Putamen (tissue), 1 donor: ENCODE data around the gene ADGRB2.

ENCODE experiments used
- DNase-seq: peaks from one replicate; pipeline ENCODE4 v3.0.0-alpha.2; 2016; ENCODE audit warnings: low spot score

The ADGRB2 gene

DNA sequence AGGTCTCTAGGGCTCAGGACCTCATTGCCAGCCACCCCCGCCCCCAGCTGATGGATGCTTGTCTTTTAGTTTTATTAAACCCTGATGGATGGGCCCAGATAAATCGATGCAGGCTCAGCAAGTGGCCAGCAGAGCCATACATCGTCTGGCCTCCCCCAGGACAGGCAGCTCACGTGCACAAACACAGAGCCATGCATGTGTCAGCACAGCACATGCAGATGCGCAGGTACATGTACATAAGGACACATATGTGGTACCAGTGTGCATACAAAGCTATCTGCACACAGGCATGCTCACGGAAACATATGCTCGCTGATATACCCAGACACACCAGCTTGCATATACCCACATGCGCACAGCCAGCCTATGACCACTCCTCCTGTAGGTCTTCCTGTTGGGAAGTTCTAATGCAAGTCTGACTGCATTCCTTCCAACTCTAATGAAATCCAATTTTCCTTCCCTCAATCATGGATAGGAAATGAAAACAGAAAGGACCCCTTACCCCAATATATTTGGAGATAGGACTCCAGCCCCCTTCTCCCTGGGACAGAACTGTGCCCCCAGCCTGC lies 61.2 kb downstream of the ADGRB2 start:
- no peak for DNase-seq

DNA sequence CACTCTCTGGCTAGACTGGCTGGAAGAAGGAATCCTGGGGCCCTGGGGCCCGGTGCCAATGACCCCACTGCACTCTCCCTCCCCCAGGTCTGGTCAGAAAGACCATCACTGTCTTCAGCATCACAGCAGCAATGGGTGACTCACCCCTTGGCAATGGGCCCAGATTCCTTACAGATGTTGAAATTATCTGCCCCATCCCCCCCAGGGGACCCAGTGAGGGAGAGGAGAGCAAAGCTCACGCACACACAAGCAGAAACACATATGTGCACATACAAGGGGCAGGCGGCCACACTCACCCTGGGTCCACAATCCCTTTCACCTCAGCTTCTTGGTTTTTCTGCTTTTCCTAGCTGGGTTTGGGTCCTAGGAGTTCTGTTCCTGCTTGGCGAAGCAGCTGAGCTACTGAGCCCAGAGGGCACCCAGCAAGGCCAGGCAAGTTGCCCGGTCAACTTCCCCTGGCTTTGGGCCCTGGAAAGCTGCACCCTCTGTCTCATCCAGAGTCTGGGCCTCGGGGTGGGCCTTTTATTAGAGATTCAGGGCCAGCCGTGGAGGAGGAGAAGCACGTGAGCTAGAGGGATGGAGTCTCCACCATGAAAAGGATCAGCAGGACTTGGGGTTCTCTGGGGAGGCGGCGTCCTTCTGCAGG lies 62.9 kb downstream of the ADGRB2 start:
- DNase-seq, result peak; percentile 94

DNA sequence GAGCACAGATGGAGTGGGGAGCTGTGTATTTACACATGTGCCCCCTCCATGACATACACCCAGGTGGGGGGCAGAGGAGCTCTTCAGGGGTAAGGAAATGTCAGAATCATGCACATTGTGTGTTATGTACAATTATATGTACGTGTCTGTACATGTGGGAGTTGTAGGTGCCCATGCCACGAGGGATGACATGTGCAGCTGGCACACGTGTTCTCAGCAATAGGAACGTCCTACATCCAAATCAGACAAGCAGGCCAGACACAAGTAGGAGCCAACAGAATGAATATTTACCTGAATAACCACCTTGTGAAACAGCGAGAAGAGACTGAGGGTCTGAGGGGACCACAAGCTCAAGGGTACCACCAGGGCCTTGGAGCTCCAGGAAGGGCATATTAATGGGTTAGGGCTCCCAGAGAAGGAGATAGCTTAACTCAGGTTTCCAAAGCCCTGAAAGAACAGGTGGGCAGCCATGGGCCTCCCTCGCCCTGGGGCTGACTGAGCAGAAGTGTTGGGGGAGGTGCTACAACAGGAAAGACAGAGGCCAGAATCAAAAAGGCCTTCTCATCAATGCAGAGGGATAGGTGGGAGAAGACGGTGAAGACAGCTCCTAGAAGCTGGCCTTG lies 63.6 kb downstream of the ADGRB2 start:
- DNase-seq, result no peak

DNA sequence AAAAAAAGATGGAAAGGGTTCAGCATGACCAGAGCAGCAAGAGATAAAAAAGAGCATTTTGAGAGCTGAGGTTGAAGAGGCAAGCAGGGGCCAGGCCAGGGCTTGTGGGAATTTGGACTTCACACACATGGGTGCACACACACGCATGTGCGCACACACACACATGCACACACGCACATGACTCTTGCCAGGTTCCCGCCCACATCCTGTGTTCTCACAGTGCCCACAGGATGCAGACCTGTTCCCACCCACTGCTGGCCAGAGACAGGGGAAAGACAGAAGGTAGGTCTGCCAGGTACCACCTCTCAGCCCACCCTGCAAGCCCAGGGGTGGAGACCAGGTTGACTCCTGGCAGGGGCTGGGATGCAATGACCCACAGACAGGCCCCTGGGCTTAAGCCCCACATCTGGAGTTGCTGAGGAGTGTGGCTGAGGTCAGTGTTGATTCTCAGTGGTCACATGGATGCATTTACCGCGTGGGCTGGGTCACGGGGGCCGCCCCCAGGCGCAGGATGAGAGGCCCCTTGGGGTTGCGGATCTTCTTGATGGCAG lies 64.7 kb downstream of the ADGRB2 start:
- no peak for DNase-seq

DNA sequence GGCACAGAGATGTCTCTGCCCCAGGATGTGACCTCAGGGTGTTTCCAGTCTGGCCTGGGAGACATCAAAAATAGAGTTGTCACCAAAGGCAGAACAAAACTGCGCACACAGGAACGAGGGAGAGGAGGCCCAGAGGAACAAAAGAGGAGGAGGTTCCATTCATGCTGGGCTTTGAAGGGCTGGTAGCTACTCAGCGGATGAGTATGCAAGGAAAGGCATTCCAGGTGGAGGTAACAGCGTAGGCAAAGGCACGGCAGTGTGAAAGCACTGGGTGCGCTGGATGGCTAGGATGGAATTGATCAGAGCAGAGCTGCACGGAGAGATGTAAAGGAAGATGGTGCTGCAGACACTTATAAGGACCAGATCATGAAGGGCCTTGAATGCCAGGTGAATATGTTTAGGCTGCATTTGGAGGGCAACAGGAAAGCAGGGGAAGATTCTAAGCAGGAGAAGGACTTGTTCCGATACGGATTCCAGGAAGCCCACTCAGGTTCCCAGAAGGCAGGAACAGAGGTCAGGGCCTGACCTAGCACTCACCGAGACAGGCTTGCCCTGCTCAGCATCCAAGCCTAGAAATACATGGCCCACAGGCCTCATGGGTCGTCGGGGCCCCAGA lies 66.7 kb downstream of the ADGRB2 start:
- DNase-seq, result no peak

DNA sequence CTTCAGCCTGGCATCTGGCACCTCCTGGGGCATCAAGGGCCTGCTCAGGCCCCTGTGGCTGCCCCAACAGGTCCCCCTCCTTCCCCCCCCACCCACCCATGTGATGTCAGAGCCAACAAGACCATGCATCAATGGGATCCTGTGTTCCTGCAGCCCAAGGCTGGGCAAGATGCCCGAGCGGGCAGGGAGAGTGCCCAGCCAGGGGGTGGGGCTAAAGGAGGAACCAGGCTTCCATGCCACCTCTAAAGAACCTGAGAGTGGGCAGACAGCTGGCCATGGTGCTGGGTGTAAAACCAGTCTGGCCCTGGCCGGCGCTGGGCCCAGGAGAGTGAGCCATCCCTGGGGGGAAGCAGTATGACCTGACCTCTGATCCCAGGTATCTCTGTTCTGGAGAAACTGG lies 67.9 kb downstream of the ADGRB2 start:
- peak; percentile 96 for DNase-seq

DNA sequence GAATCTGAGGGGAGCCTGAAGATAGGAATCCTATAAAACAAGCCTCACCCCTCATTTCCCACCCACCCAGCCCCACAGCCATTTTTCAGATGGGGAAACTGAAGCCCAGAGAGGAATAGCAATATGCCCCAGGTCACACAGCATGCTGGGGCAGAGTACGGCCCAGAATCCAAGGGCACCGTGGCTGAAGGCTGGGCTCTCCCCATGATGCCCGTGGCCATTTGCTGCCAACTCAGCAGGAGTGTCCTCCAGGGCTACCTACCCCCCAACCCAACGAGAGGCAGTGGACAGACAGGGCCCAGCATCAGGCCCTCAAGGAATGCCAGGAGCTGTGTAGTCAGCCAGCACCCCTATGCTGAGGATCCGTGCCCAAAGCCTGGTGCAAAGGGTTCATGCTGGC lies 68.8 kb downstream of the ADGRB2 start:
- DNase-seq, result no peak

DNA sequence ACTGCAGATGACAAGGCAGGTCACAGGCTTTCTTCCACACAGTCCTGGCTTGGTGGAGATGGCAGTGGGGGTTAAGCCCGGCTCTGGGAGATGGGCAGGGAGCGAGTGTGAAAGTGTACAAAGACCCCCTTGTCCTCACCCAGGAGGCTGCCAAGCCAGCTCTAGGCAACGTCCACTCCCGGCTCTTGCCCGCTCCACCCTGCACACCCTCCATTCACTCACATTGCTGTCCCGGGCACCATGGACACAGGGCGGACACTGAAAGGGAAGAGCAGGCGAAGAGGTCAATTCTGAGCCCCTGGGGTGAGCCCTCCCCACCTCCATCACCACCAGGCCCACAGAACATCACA lies 69.2 kb downstream of the ADGRB2 start:
- DNase-seq, result peak; percentile 94

DNA sequence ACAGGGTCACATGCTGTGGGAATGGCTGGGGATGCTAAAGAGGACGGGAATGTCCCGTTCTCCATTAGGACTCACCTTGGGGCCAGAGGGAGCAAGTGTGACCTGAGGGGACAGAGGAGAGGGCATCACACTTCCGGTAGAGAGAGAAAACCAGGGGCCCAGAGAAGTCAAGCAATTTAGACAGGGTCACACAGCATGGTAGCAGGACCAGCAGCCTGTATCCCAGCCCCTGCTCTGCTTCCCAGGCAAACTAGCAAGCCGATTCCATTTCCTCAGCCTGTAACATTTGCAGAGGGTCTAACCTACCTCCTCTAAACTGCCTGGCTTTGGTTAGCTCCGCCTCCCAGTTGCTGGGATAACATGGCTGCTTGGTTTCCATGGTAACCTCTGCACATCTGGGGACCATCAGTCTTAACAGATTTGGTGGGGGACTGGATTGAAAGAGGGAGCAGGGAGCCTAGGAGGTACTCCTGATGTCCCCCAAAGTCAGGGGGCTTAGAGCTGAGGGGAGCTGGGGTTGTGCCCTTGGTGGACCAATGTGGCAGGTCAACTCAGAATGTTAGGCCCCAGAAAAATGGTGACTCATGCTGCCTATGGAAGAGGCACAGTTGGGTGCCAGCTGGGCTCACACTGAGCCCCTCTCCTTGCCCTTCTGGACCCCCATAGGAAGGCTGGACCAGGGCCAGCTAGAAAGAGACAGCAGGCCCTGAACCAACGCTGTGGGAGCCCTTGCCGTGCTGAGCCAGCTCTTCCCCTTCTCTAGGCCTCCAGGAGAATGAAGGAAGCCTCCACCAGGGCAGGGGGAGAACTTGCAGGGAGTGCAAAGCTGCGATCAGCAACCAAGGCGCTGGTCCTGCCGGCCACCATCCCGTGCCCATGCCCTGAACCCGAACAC lies 69.8 kb downstream of the ADGRB2 start:
- DNase-seq, result no peak

DNA sequence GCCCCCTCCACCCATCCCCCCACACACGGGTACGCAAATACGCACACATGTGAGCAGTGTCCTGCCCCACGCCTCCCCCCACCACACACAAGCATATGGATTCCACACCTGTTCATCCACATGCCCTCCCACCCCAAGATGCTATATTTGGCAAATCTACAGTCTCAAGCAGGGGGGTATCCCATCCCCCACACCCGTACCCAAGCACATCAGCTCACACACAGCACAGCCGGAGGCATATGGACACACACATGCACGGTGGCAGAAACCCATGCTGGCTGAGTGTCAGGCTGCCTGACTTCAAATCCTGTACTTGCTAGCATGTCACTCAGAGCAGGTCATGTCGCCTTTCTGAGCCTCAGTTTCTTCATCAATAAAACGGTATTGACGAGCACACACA lies 70.9 kb downstream of the ADGRB2 start:
- no peak for DNase-seq

DNA sequence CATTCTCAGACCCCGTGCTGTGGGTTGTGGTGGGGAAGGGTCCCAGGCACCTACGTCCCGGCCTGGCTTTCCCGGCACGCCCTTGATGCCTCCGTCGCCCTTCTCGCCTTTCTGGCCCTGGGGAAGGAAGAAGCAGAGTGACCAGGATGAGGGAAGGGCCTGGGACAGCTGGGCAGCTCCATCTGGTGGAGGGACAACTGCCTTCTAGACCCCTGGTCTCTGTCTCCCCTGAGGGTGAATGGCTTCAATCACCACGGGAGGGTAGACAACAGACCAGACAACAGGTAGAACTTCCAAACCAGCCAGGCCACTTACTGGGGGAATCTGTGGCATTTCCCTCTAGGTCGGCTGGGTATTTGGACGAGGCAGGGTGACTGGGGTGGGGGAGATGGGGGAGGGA lies 72.2 kb downstream of the ADGRB2 start:
- DNase-seq, result no peak

DNA sequence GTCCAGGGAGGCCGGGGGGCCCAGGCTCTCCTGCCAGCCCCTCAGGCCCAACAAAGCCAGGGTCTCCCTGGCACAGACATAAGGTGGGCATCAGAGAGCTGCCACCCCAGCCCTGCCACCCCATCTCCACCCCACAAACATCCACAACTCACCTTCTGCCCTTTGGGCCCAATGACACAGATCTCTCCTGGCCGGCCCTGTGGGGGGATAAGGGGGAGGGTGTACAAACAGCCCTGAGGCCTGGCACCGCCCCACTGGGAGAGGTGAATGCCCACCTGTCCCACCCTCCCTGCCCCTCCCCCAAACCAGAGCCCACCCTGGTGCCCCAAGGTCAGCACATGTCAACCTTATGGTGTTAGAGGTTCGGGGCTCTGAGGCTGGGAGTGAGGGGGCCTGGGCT lies 72.7 kb downstream of the ADGRB2 start:
- DNase-seq, result no peak

DNA sequence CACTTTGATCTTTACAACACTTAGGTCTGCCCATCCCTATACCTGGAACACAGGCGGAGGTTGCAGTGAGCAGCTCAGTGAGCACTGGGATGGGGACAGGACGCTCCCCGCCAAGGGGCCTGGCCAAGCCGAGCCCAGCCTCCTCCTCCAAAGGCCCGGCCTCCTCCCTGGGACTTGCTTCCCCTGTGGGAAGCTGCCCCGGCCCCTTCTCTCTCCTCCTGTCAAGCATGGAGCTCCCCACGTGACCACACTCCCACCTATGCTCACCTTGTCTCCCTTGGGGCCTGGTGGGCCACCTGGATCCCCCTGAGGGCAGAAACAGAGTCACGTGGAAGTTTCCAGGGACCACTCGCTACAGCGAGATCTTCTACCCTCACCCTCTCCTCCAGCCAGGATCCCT lies 73.2 kb downstream of the ADGRB2 start:
- no peak for DNase-seq

DNA sequence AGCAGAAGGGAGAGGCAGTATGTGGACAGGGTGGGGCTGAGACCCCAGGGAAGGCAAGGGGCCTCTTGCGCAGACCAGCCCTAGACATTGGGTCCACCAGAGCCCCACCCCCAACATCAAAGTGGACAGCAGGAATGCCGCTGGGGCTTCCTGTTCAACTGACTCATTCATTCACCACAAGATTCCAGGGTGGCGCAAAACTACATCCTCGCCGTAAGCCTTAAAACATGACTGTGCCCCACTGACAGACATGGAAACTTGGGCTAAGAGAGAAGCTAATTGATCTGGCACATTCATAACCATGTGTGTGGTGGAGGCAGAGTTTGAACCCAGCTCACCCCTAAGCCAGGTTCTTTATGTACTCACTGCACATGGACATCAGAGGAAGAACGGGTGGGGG lies 74.3 kb downstream of the ADGRB2 start:
- DNase-seq, result no peak

DNA sequence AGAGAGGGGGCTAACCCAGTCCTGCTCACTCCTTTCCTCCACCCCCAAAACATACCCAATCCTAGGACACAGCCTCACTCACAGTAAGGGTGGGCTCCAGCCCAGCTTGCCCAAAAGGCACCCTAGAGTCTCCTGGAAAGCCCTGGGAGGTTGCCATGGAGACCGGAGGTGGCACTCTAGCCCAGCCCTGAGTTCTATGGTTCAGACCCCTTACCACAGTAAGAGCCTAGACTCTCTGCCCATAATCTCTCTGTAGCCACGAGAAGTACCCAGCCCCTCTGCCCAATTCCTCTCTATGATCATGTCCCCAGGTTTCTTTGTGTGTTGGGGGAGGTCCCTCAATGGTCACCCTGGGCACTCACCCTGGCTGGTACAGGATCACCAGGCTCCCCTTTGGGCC lies 74.8 kb downstream of the ADGRB2 start:
- DNase-seq, result no peak

DNA sequence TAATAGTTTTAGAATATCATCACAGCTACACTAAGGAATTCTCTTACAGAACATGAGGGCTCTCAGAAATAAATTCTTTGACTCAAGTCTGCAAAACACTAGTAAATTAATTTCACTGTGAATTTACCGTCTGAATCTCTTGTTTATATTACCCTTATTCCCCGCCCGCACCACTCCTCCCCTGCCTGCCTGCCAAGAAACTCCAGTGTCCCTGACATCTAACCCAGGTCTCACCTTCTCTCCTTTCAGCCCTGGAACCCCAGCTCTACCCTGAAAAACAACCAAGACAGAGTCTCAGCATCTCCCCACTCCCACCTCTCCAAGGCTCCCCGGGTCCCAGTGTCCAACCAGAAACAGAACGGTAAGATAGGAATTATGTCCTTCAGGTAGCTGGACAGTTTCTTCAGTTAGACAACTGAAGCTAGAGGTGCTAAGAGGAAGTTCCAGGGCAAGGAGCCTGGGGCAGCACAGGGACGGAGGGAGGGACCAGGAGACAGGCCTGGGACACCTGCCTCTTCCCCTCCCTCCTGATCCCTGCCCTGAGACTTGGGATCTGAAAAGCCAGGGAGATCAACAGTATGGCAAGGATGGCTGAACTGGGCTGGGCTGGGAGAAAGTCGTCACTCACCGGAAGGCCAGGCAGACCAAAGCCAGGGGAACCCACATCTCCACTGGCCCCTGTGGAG lies 75.8 kb downstream of the ADGRB2 start:
- no peak for DNase-seq

DNA sequence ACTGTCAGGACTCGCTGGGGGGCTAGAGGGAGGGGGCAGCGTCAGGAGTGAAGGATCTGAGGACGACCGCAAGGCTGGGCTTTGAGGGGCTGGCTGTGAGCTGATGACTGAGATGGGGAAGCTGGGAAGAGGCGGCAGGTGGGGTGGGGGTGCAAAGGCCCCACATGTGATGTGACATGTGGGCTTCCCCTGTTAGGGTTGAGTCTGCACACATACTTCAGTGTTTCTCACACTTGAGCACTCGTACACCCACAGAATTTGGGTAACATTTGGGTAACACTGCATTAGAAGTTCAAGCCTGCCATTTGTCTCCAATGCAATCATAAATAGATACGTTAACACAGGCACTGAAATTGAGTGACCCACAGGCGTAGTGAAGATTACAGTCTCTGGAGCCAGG lies 76.5 kb downstream of the ADGRB2 start:
- no peak for DNase-seq

DNA sequence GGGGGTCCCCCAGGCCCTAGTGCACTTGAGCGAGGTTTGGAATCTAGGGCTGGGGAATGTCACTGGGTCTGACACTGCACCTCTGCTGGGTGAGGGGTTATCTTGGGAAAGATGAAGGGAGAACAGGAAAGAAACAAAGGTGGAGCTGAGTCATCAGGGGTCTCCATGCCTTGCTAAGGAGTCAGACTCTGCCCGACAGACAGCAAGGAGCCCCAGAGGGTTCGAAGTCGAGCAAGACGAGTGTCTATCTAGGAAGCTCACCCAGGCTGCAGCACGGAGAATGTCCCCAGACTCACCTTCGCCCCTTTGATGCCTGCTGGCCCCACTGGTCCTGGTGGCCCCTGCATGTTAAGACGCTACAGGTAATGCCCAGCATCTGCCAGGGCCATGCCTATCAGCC lies 78.3 kb downstream of the ADGRB2 start:
- DNase-seq, result no peak

DNA sequence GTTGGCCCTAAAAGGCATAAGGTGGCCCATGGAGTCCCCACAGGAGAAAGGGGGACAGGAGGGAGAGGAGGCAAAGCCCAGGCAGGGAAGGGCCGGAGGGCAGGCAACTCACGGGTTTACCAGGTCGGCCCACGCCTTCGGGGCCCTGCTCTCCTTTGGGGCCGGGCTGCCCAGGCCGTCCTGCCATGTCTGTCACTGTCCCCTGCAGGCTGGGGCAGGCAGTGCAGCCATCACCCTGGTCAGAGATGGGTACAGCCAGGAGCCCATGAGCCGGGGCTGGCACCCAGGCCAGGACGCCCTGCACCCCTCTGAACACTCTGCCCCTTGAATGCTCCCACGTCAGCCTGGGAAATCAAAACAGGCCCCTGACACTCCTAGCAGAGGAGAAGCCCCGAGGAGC lies 80.1 kb downstream of the ADGRB2 start:
- DNase-seq, result no peak

DNA sequence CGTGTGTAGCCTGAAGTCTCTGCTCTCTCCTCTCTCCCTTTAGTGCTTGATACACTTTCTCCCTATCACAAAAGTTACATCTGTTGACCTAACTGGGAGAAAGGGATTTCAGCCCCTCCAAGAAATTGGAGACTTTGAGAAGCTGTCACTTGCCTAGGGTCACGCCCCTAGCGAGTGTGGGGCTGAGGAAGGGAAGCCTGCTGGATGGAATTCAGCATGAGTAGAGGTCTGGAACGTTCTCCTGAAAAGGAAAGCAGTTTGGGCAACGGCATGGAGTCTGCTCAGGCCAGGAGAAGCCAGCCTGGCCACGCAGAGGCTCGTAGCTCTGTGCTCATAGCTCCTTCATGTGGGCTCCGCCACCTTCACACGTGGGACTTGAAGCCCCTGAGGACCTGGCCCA lies 82.7 kb downstream of the ADGRB2 start:
- no peak for DNase-seq

DNA sequence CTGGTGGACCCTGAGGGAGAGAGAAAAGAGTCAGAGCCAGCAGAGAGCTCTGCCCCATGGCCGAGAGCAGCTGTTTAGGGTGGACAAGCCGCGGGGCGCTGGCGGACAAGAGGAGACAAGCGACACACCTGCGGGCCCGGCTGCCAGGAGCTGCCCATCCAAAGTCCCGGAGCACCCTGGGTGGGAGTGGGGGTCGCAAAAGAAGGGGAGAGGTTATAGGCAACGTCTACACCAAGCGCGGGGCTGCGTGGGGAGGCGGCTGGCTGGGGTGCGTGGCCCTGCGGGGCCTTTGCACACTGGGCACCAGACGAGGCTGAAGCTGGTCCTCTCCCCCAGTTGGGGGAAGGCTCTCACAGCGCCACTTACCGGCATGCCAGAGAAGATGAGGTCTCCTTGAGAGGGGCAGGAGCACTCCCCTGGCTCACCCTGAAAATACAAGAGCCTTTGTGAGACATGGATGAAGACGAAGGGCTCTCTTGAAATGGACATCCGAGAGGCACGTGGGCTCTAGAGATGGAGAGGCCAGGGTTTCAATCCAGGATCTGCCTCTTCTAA lies 84.4 kb downstream of the ADGRB2 start:
- DNase-seq, result no peak
